ENCODE data around the gene SEMA5A. TPM values are rescaled to one million over a fixed set of nuclear protein-coding genes. Genes with fewer than 3 reads are reported as not detected.

The SEMA5A gene
- polyA plus RNA-seq, 1 of the 3 experiments (the other 2 are of a cell fraction), result 0.58 TPM

- H3F3A ChIP-seq (replicated peaks; ENCODE audit: insufficient read depth), result no peaks in the 10 kb centered on the region
- no peaks in the 10 kb centered on the region for H3K79me2 ChIP-seq (ENCODE audit: insufficient read depth)
- H3K36me3 ChIP-seq (replicated peaks in 1 of 2; ENCODE audit: control insufficient read depth in 1 of 2, insufficient read depth in 2 of 2, low read length in 1 of 2), result no peaks in the 10 kb centered on the region
- WGBS (ENCODE audit: low lambda C conversion rate), result 33% methylated on average over 2 of the region's 2 CpGs
- no peak overlapping the region for H3K4me3 ChIP-seq (ENCODE audit: low read depth in 2 of 2, low read length in 1 of 2)
- POLR2A ChIA-PET, result no interaction called here
- no peak overlapping the region for H2AFZ ChIP-seq (ENCODE audit: low read depth)
- no peak for TF ChIP-seq CHD2 (IDR thresholded peaks at IDR 0.05; ENCODE audit: low read length, partially characterized antibody)
- TF ChIP-seq, protein P1, sequence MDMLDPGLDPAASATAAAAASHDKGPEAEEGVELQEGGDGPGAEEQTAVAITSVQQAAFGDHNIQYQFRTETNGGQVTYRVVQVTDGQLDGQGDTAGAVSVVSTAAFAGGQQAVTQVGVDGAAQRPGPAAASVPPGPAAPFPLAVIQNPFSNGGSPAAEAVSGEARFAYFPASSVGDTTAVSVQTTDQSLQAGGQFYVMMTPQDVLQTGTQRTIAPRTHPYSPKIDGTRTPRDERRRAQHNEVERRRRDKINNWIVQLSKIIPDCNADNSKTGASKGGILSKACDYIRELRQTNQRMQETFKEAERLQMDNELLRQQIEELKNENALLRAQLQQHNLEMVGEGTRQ (IDR thresholded peaks at IDR 0.05; ENCODE audit: borderline replicate concordance, low read depth, low read length), result no peak
- H3K9me3 ChIP-seq, result no peaks in the 10 kb centered on the region
- no peak overlapping the region for H3K27ac ChIP-seq (ENCODE audit: low read depth in 2 of 2, low read length in 1 of 2)
- H3K9me2 ChIP-seq, result no peaks in the 10 kb centered on the region
- CTCF ChIA-PET, result no interaction called here
- H3K4me2 ChIP-seq, result no peak overlapping the region
- H4K20me1 ChIP-seq (ENCODE audit: insufficient read depth), result no peaks in the 10 kb centered on the region
- DNase-seq, result no peak
- H3K4me1 ChIP-seq (ENCODE audit: control insufficient read depth in 1 of 2, insufficient read depth in 2 of 2, low read depth in 1 of 2, low read length in 1 of 2), result no peaks in the 10 kb centered on the region; a peak in 1 of 4 replicates
- no peaks in the 10 kb centered on the region for H3K27me3 ChIP-seq (ENCODE audit: insufficient read depth)
- H3K9ac ChIP-seq, result no peak overlapping the region
Measured at GRCh38 chr5:9447691-9448090, 98.2 kb downstream of the SEMA5A start.

DNA sequence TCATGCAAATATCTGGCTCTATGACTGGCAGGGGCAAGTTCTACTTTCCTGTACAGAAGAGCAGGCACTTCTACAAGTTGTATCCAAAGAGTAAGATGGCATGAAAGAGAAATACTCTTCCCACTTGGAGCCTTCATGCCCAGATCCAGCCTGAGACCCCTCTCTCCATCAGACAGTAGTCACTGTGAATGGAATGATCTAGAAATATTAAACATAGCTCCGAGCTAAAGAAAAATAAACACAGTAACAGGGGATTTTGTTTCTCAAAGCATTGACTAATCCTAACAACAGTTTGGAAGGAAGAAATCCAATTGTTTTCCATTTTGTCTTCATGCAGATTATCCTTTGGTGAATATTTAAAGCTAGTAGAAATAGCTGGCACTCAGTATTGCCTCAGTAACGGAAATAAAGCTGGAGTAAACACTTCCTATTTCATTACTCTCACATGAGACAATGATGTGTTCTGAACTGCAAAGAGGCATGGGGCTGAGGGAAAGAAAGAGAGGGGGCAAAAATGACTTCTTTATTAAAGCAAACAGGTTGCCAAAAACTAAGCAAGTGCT lies 100.0 kb downstream of the SEMA5A start:
- no peak overlapping the region for H2AFZ ChIP-seq (ENCODE audit: low read depth)
- no peak for DNase-seq
- H3K4me1 ChIP-seq (ENCODE audit: control insufficient read depth in 1 of 2, insufficient read depth in 2 of 2, low read depth in 1 of 2, low read length in 1 of 2), result no peaks in the 10 kb centered on the region; a peak in 1 of 4 replicates
- no peak overlapping the region for H3K9ac ChIP-seq
- H3K79me2 ChIP-seq (ENCODE audit: insufficient read depth), result no peaks in the 10 kb centered on the region
- H3K27me3 ChIP-seq (ENCODE audit: insufficient read depth), result no peaks in the 10 kb centered on the region
- H3K9me3 ChIP-seq, result no peaks in the 10 kb centered on the region
- no peaks in the 10 kb centered on the region for H3K9me2 ChIP-seq
- H3F3A ChIP-seq (replicated peaks; ENCODE audit: insufficient read depth), result peaks cover 4% of the 10 kb centered on the region
- H3K4me2 ChIP-seq, result no peak overlapping the region
- no peaks in the 10 kb centered on the region for H3K36me3 ChIP-seq (replicated peaks in 1 of 2; ENCODE audit: control insufficient read depth in 1 of 2, insufficient read depth in 2 of 2, low read length in 1 of 2)
- ChIA-PET CTCF (no interaction called here), POLR2A (no interaction called here)
- no peak overlapping the region for H3K4me3 ChIP-seq (ENCODE audit: low read depth in 2 of 2, low read length in 1 of 2)
- H4K20me1 ChIP-seq (ENCODE audit: insufficient read depth), result no peaks in the 10 kb centered on the region
- no peak for TF ChIP-seq REST (IDR thresholded peaks at IDR 0.05; ENCODE audit: low read depth, low read length)
- no peak for TF ChIP-seq FOXJ3 (CRISPR knock-in tag; IDR thresholded peaks at IDR 0.05)
- TF ChIP-seq NFIC (IDR thresholded peaks at IDR 0.05; ENCODE audit: borderline replicate concordance), result no peak
- no peak for TF ChIP-seq GATA2 (CRISPR knock-in tag; IDR thresholded peaks at IDR 0.05)
- no peak for TF ChIP-seq EZH2phosphoT487 (IDR thresholded peaks at IDR 0.05; ENCODE audit: borderline replicate concordance, low read depth)
- no peak for TF ChIP-seq RAD21 (IDR thresholded peaks at IDR 0.05; ENCODE audit: low read length)
- 69% methylated on average over 2 of the region's 2 CpGs for WGBS (ENCODE audit: low lambda C conversion rate)
- H3K27ac ChIP-seq (ENCODE audit: low read depth in 2 of 2, low read length in 1 of 2), result no peak overlapping the region
